Activated CD4-positive, alpha-beta T cell treated with anti-CD3 and anti-CD28 coated beads for 36 hours (primary cell): ENCODE data around the gene GNG4. TPM values are rescaled to one million over a fixed set of nuclear protein-coding genes. Genes with fewer than 3 reads are reported as not detected.

ENCODE experiments used
- ATAC-seq: fragments of 200-7000 bp; cut with Tn5 transposase; one replicate; pipeline ENCODE4 v1.10.0; 2021; ENCODE audit warnings: mild to moderate bottlenecking, moderate library complexity
- CTCF ChIA-PET: fragments of 350-600 bp; sonication (Branson Sonifier 250); formaldehyde crosslinking; loops from one replicate; lab custom pipeline; 2021; ENCODE audit warnings: antibody characterized with exemption; lab: Charles Lee
- POLR2A ChIA-PET: fragments of 350-600 bp; sonication (Branson Sonifier 250); formaldehyde crosslinking; loops from one replicate; lab custom pipeline; 2021; ENCODE audit warnings: antibody characterized with exemption, inconsistent platforms; lab: Charles Lee
- DNase-seq: peaks from one replicate; pipeline ENCODE4 v3.0.0-alpha.2; 2020
- H3K27ac Mint-ChIP-seq: one replicate; pipeline ENCODE4 v1.8.0; 2021; ENCODE audit warnings: mixed read lengths
- H3K27me3 Mint-ChIP-seq: one replicate; pipeline ENCODE4 v1.8.0; 2021; ENCODE audit warnings: mixed read lengths
- H3K36me3 Mint-ChIP-seq: one replicate; pipeline ENCODE4 v1.8.0; 2021; ENCODE audit warnings: low read depth, mixed read lengths
- H3K4me1 Mint-ChIP-seq: one replicate; pipeline ENCODE4 v1.8.0; 2021; ENCODE audit warnings: mixed read lengths
- H3K4me3 Mint-ChIP-seq: one replicate; pipeline ENCODE4 v1.8.0; 2021; ENCODE audit warnings: mild to moderate bottlenecking, moderate library complexity, mixed read lengths
- H3K9me3 Mint-ChIP-seq: one replicate; pipeline ENCODE4 v1.8.0; 2021; ENCODE audit warnings: low read depth, mixed read lengths
- intact Hi-C, 2 experiments: fragments of 100-400 bp; cut with DNase I in 1 of 2; cut with micrococcal nuclease in 1 of 2; formaldehyde crosslinking; loops; one replicate each; pipeline versions ENCODE4 v1.14.2 to v1.15.1; 2022 to 2024; cut with DNase I, micrococcal nuclease
- total RNA-seq, 2 experiments: library from RNA; stranded (reverse); gene quantifications; one replicate each; pipeline ENCODE4 v1.2.3, GENCODE V29; 2021

Gene GNG4
- total RNA-seq, 2 experiments from 2014 or later: 0.98 to 1.7 TPM

DNA sequence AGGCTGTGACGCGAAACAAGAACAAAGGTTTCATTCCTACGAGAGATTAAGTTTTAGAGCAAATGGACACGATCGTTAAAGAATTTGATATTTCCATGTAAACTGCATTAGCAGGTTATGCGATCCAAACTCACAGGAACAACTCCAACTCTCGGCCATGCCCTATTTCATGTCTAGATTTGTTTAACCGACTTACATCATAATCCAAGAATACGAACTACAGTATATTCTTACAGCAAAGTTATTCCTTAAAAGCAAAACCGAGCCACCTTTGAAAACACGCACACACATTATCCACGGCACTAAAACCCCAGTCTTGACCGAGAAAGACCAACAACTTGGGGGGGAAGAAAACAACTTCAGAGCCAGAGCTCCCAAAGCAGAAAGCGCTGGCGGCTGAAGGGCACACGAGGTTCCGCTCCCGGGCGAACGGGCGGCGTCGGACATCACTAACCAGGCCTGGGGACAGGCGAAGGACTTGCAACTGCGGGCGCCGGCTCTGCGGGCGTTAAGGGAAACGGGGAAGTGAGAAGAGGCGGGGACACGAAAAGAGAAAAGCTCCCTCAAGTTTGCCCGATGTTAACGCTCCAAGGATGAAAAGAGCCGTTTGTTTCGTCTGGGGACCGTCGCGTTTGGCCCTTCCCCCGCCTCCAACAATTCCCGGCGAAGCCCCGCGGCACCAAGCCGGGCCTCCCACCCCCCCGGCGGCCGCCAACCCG, 146.0 kb downstream of the GNG4 start:
- peak overlapping the region; percentile 93 for H3K4me3 Mint-ChIP-seq
- no peaks in the 10 kb centered on the region for H3K36me3 Mint-ChIP-seq
- ChIA-PET CTCF (interaction anchor here (0.7 to 3.2 kb wide), 10 partner anchors 8 to 1756 kb away, joined by 3 to 13 read pairs (median 3); no protein-coding TSS in a partner anchor), POLR2A (interaction anchor here (0.6 to 1.6 kb wide), 7 partner anchors 10 to 1045 kb away, joined by 3 to 5 read pairs (median 4); partner anchors contain the start of genes ARID4B and GGPS1)
- H3K9me3 Mint-ChIP-seq: no peaks in the 10 kb centered on the region
- ATAC-seq (no peak), DNase-seq (peak; percentile 52)
- H3K4me1 Mint-ChIP-seq: peaks cover 30% of the 10 kb centered on the region
- intact Hi-C loops: loop anchor here (1.0 to 10.0 kb wide), 18 partner anchors 137 to 1291 kb away; partner anchors contain the start of genes ARID4B (in 2 of the 2), GGPS1 (in 2 of the 2), MTR (in 2 of the 2) and ERO1B (in 1 of the 2)
- H3K27ac Mint-ChIP-seq: peak overlapping the region; percentile 85
- no peaks in the 10 kb centered on the region for H3K27me3 Mint-ChIP-seq

DNA sequence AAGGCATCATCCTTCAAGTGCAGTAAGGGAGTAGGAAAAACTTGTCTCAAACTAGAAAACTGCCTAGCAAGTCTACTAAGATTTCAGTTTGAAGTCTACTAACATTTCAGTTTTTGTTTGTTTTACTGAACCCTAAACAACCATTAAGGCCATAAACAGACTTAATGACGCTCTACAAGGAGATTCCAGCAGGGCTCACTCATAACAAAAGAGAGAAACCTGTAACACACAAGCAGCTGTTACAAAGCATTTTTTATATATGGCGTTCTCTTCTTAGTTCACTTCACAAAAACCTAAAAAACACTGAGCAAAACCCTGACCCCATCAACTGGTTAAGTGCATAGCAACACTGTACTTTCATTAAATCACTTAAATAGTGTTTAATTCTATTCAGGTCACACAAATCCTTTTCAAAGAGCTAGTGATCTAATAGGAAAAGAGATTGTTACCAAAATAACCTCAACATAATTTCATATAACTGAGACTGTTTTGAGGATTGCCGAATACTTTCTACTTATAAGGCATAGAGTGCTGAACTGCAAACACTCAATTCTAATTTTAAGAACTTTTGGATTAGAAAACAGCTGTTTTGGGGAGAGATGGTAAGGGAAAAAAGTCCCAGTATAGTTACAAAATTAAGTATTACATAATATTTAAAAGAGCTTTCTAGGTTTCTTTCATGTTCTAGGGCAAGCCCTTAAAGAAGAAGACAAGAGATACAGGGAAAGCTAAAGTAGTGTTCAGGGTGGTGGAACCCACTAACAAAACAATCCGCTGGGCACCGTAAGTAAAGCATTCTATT, 146.8 kb downstream of the GNG4 start:
- Mint-ChIP-seq H3K27me3 (no peaks in the 10 kb centered on the region), H3K4me1 (peaks cover 30% of the 10 kb centered on the region), H3K27ac (peak overlapping the region; percentile 85), H3K36me3 (no peaks in the 10 kb centered on the region), H3K4me3 (peak overlapping the region; percentile 93), H3K9me3 (no peaks in the 10 kb centered on the region)
- no peak for DNase-seq
- POLR2A ChIA-PET: interaction anchor here (0.9 to 1.0 kb wide), 2 partner anchors 9 to 14 kb away, joined by 3 read pairs; no protein-coding TSS in a partner anchor
- intact Hi-C loops: loop anchor here (5.0 to 10.0 kb wide), 5 partner anchors 384 to 1292 kb away; partner anchors contain the start of genes ERO1B (in 1 of the 2), LGALS8 (in 1 of the 2) and MTR (in 1 of the 2)
- CTCF ChIA-PET: interaction anchor here (0.6 to 3.2 kb wide), 7 partner anchors 8 to 363 kb away, joined by 3 to 13 read pairs (median 3); no protein-coding TSS in a partner anchor
- ATAC-seq: no peak

DNA sequence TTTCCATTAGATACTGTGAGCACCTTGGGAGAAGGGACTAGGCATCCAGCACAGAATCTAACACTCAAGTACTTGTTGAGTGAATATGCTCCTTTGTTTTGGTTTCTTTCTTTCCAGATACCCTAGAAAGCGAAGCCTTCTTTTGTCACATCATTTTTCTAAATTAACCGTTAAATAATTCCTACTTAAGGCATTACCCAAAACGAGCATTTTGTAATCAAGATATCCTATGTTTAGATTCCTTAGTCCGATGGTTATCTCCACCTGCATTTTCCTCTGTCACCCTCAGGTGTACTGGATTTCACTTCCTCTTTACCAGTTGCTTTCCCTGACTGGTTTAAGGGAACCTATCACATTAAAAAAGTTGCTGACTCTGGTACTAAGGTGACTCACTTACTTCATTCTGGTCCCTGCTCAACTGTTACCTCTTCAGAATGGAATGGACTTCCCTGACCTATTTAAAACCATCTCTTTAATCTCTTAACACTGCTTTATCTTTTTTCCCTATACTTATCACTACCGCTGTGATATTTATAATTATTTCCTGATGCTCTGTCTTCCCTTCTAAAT, 148.5 kb downstream of the GNG4 start:
- intact Hi-C loops: loop anchor here (1.0 to 10.0 kb wide), 6 partner anchors 194 to 1294 kb away; partner anchors contain the start of genes ERO1B (in 1 of the 2), LGALS8 (in 1 of the 2) and MTR (in 1 of the 2)
- H3K27ac Mint-ChIP-seq: no peak overlapping the region
- CTCF ChIA-PET: interaction anchor here (0.6 to 1.6 kb wide), 2 partner anchors 8 to 13 kb away, joined by 4 read pairs; no protein-coding TSS in a partner anchor

More for the DNA sequence above, 148.5 kb downstream of the GNG4 start:
- peaks cover 22% of the 10 kb centered on the region for H3K4me1 Mint-ChIP-seq
- no peaks in the 10 kb centered on the region for H3K9me3 Mint-ChIP-seq
- no peaks in the 10 kb centered on the region for H3K27me3 Mint-ChIP-seq
- H3K36me3 Mint-ChIP-seq: no peaks in the 10 kb centered on the region
- no peak for ATAC-seq
- DNase-seq: no peak
- no peak overlapping the region for H3K4me3 Mint-ChIP-seq
- POLR2A ChIA-PET: no interaction called here

Other genes starting within 250 kb of the GNG4 start
- gene B3GALNT2, start 145.3 kb downstream of the GNG4 start, total RNA-seq: 10 to 100 TPM; 10.1 to 12.0 TPM
- gene LYST, start 217.1 kb upstream of the GNG4 start, total RNA-seq: 10 to 100 TPM; 28.1 to 32.3 TPM